Measurements from ENCODE around the gene AHCYL1. TPM values are rescaled to one million over a fixed set of nuclear protein-coding genes. Genes with fewer than 3 reads are reported as not detected.

AHCYL1 gene
- total RNA-seq, 2 donors from 2014 or later: 78.9 to 96.0 TPM

- Mint-ChIP-seq H3K4me1 (peaks cover 17% of the 10 kb centered on the region), H3K36me3 (ENCODE audit: low read depth) (no peaks in the 10 kb centered on the region), H3K27ac (peak overlapping the region; percentile 13), H3K4me3 (no peak overlapping the region), H3K9me3 (no peaks in the 10 kb centered on the region), H3K27me3 (ENCODE audit: insufficient read depth) (peaks cover 35% of the 10 kb centered on the region)
- Histone ChIP-seq H3K4me1 (ENCODE audit: control insufficient read depth, insufficient read depth, low read length) (no peaks in the 10 kb centered on the region), H3K27me3 (ENCODE audit: control insufficient read depth, insufficient read depth, low read length, poor library complexity, severe bottlenecking) (no peaks in the 10 kb centered on the region), H3K4me3 (ENCODE audit: low read length) (no peak overlapping the region), H3K36me3 (ENCODE audit: control insufficient read depth, insufficient read depth, low read length) (no peaks in the 10 kb centered on the region), H3K27ac (ENCODE audit: low read depth, low read length) (no peak overlapping the region), H3K9me3 (ENCODE audit: control insufficient read depth, low read length) (no peaks in the 10 kb centered on the region), H3K9ac (ENCODE audit: extremely low read depth, low read length, poor library complexity, severe bottlenecking) (no peak overlapping the region)
- WGBS, 2 experiments (ENCODE audit: insufficient coverage in 1 of 2, insufficient read length in 1 of 2): 79% methylated on average over 2 to 4 of the region's 4 CpGs
- no peak for DNase-seq
- no peak for TF ChIP-seq CTCF (conservative IDR thresholded peaks at IDR 0.05)
Observed at GRCh38 chr1:109981004-109981335, 3.6 kb upstream of the AHCYL1 start.

- 93 to 94% methylated on average over 2 to 5 of the region's 5 CpGs for WGBS, 2 experiments (ENCODE audit: insufficient coverage in 1 of 2, insufficient read length in 1 of 2)
- H3K27ac Mint-ChIP-seq: no peak overlapping the region
- H3K27me3 Mint-ChIP-seq (ENCODE audit: insufficient read depth): peaks cover 24% of the 10 kb centered on the region
- Histone ChIP-seq H3K4me3 (ENCODE audit: low read length) (no peak overlapping the region), H3K4me1 (ENCODE audit: control insufficient read depth, insufficient read depth, low read length) (no peaks in the 10 kb centered on the region), H3K27me3 (ENCODE audit: control insufficient read depth, insufficient read depth, low read length, poor library complexity, severe bottlenecking) (no peaks in the 10 kb centered on the region), H3K9ac (ENCODE audit: extremely low read depth, low read length, poor library complexity, severe bottlenecking) (no peak overlapping the region), H3K27ac (ENCODE audit: low read depth, low read length) (no peak overlapping the region), H3K9me3 (ENCODE audit: control insufficient read depth, low read length) (no peaks in the 10 kb centered on the region), H3K36me3 (ENCODE audit: control insufficient read depth, insufficient read depth, low read length) (peaks cover 4% of the 10 kb centered on the region)
- peaks cover 5% of the 10 kb centered on the region for H3K36me3 Mint-ChIP-seq (ENCODE audit: low read depth)
- H3K4me3 Mint-ChIP-seq: peak overlapping the region; percentile 82
- no peaks in the 10 kb centered on the region for H3K9me3 Mint-ChIP-seq
- DNase-seq: no peak
- no peak for TF ChIP-seq CTCF (conservative IDR thresholded peaks at IDR 0.05)
- H3K4me1 Mint-ChIP-seq: peaks cover 30% of the 10 kb centered on the region
Observed at GRCh38 chr1:109983380-109984189, 980 bp upstream of the AHCYL1 start.

GRCh38 chr1:109984190-109984455, 442 bp upstream of the AHCYL1 start:
- Histone ChIP-seq H3K4me1 (ENCODE audit: control insufficient read depth, insufficient read depth, low read length) (no peaks in the 10 kb centered on the region), H3K9ac (ENCODE audit: extremely low read depth, low read length, poor library complexity, severe bottlenecking) (no peak overlapping the region), H3K27me3 (ENCODE audit: control insufficient read depth, insufficient read depth, low read length, poor library complexity, severe bottlenecking) (no peaks in the 10 kb centered on the region), H3K27ac (ENCODE audit: low read depth, low read length) (no peak overlapping the region), H3K36me3 (ENCODE audit: control insufficient read depth, insufficient read depth, low read length) (peaks cover 7% of the 10 kb centered on the region), H3K4me3 (ENCODE audit: low read length) (no peak overlapping the region), H3K9me3 (ENCODE audit: control insufficient read depth, low read length) (no peaks in the 10 kb centered on the region)
- TF ChIP-seq CTCF (conservative IDR thresholded peaks at IDR 0.05): no peak
- peaks cover 28% of the 10 kb centered on the region for H3K4me1 Mint-ChIP-seq
- WGBS, 2 experiments (ENCODE audit: insufficient coverage in 1 of 2, insufficient read length in 1 of 2): 0 to 25% methylated on average over 1 to 7 of the region's 7 CpGs
- DNase-seq: no peak
- peak overlapping the region; percentile 82 for H3K4me3 Mint-ChIP-seq
- H3K9me3 Mint-ChIP-seq: no peaks in the 10 kb centered on the region
- no peak overlapping the region for H3K27ac Mint-ChIP-seq
- H3K36me3 Mint-ChIP-seq (ENCODE audit: low read depth): peaks cover 5% of the 10 kb centered on the region
- peaks cover 18% of the 10 kb centered on the region for H3K27me3 Mint-ChIP-seq (ENCODE audit: insufficient read depth)

All from endodermal cell (in vitro differentiated cells).